GM18505 (cell line): ENCODE data around the gene KCNH2.
"Not testable (repeated sequence)": the region's sequence is repeated elsewhere in the genome, so short reads cannot be mapped to it uniquely, and the experiment has no call there.

Experiments used
- ATAC-seq: cut with Tn5 transposase; IDR thresholded peaks from one replicate; pipeline ENCODE4 v1.9.1; 2021; ENCODE audit not compliant: unreplicated experiment
- POLR2A ChIP-seq: IDR thresholded peaks from 4 replicates; pipeline ENCODE4 v1.6.1; 2011; ENCODE audit warnings: borderline replicate concordance; ENCODE audit not compliant: insufficient read depth, insufficient read length; ENCODE audit errors: extremely low read depth

Gene KCNH2

GRCh38 chr7:150978126-150978789 lies at the start of gene KCNH2:
Gene KCNH2 (minus strand): TSS chr7:150978321. CDS start chr7:150977913, 408 bp downstream.
- ATAC-seq: no peak
- TF ChIP-seq POLR2A: no peak

- ATAC-seq: peak; percentile 6
Observed at GRCh38 chr7:151027728-151028130, 49.6 kb upstream of the KCNH2 start.

- ATAC-seq: not testable (repeated sequence)
Observed at GRCh38 chr7:151026771-151027727, 48.9 kb upstream of the KCNH2 start.

- TF ChIP-seq POLR2A: no peak
Observed at GRCh38 chr7:151025924-151026671, 48.0 kb upstream of the KCNH2 start.

GRCh38 chr7:151024435-151025056 lies 46.4 kb upstream of the KCNH2 start, which contains the start of gene ATG9B:
Gene ATG9B (minus strand): TSS chr7:151024494. CDS start chr7:151024423, 71 bp downstream.
- TF ChIP-seq POLR2A: no peak
- no peak for ATAC-seq

More at GRCh38 chr7:151025924-151026671, 48.0 kb upstream of the KCNH2 start:
- ATAC-seq: no peak

GRCh38 chr7:151023232-151023631 lies 45.1 kb upstream of the KCNH2 start:
- TF ChIP-seq POLR2A: no peak
- no peak for ATAC-seq

- no peak for TF ChIP-seq POLR2A
- ATAC-seq: no peak
Observed at GRCh38 chr7:151020231-151020630, 42.1 kb upstream of the KCNH2 start.

- no peak for TF ChIP-seq POLR2A
- ATAC-seq: no peak
Observed at GRCh38 chr7:151019130-151019447, 41.0 kb upstream of the KCNH2 start.

- peak; percentile 10 for ATAC-seq
- no peak for TF ChIP-seq POLR2A
Observed at GRCh38 chr7:151018421-151019129, 40.5 kb upstream of the KCNH2 start.

GRCh38 chr7:151017953-151018420 lies 39.9 kb upstream of the KCNH2 start:
- TF ChIP-seq POLR2A: no peak
- ATAC-seq: peak; percentile 50

GRCh38 chr7:151017370-151017952 lies 39.3 kb upstream of the KCNH2 start:
- TF ChIP-seq POLR2A: no peak
- ATAC-seq: no peak

GRCh38 chr7:151016942-151017341 lies 38.8 kb upstream of the KCNH2 start:
- ATAC-seq: no peak
- no peak for TF ChIP-seq POLR2A
